GM23248 (cell line): ENCODE results near the gene FAM186B. TPM values are rescaled to one million over a fixed set of nuclear protein-coding genes. Genes with fewer than 3 reads are reported as not detected.
A peak's percentile ranks its signal among the peaks of the same experiment; 100 is the strongest.

Experiments
- DNase-seq: peaks from one replicate; pipeline ENCODE4 v3.0.0-alpha.2; 2015
- H2AFZ ChIP-seq: fragments of 200-600 bp; sonication (generic); 2 replicates; pipeline ENCODE4 v1.6.1; 2016; ENCODE audit warnings: antibody characterized with exemption
- H3F3A ChIP-seq: fragments of 200-600 bp; sonication (generic); 2 replicates; pipeline ENCODE4 v1.6.1; 2016; ENCODE audit warnings: mild to moderate bottlenecking, antibody characterized with exemption, mixed run types; ENCODE audit not compliant: insufficient read depth
- H3K27ac ChIP-seq: fragments of 200-600 bp; sonication (generic); 2 replicates; pipeline ENCODE4 v1.5.1; 2016; ENCODE audit warnings: mild to moderate bottlenecking
- H3K27me3 ChIP-seq: fragments of 200-600 bp; sonication (generic); replicated peaks from 2 replicates; pipeline ENCODE4 v1.6.1; 2016; ENCODE audit warnings: mild to moderate bottlenecking; ENCODE audit not compliant: insufficient read depth
- H3K36me3 ChIP-seq: fragments of 200-600 bp; sonication (generic); 2 replicates; pipeline ENCODE4 v1.6.1; 2016; ENCODE audit warnings: low read depth, mild to moderate bottlenecking
- H3K4me1 ChIP-seq: fragments of 200-600 bp; sonication (generic); 2 replicates; pipeline ENCODE4 v1.6.1; 2016; ENCODE audit warnings: mild to moderate bottlenecking; ENCODE audit not compliant: insufficient read depth
- H3K4me2 ChIP-seq: fragments of 200-600 bp; sonication (generic); one replicate; pipeline ENCODE4 v1.6.1; 2016; ENCODE audit warnings: mild to moderate bottlenecking; ENCODE audit not compliant: unreplicated experiment
- H3K4me3 ChIP-seq: fragments of 200-600 bp; sonication (generic); 2 replicates; pipeline ENCODE4 v1.5.1; 2016; ENCODE audit warnings: mild to moderate bottlenecking
- H3K79me2 ChIP-seq: fragments of 200-600 bp; sonication (generic); 2 replicates; pipeline ENCODE4 v1.6.1; 2016; ENCODE audit warnings: mild to moderate bottlenecking; ENCODE audit not compliant: insufficient read depth
- H3K9ac ChIP-seq: fragments of 200-600 bp; sonication (generic); 2 replicates; pipeline ENCODE4 v1.6.1; 2016; ENCODE audit warnings: mild to moderate bottlenecking
- H3K9me2 ChIP-seq: fragments of 200-600 bp; sonication (generic); 2 replicates; pipeline ENCODE4 v1.6.1; 2016; ENCODE audit warnings: mixed run types, mild to moderate bottlenecking, moderate library complexity; ENCODE audit not compliant: insufficient read depth
- H3K9me3 ChIP-seq: fragments of 200-600 bp; sonication (generic); one replicate; pipeline ENCODE4 v1.6.1; 2017; ENCODE audit warnings: low read depth
- H4K20me1 ChIP-seq: fragments of 200-600 bp; sonication (generic); 2 replicates; pipeline ENCODE4 v1.6.0; 2016; ENCODE audit not compliant: insufficient read depth
- EZH2 ChIP-seq: fragments of 200-600 bp; sonication (generic); IDR thresholded peaks from 2 replicates; pipeline ENCODE4 v1.6.1; 2018; ENCODE audit warnings: antibody characterized with exemption, mild to moderate bottlenecking; ENCODE audit not compliant: insufficient read depth, poor library complexity, severe bottlenecking
- EZH2phosphoT487 ChIP-seq: fragments of 200-600 bp; sonication (generic); IDR thresholded peaks from 2 replicates; pipeline ENCODE4 v1.6.1; 2018; ENCODE audit warnings: antibody characterized with exemption, moderate library complexity, mild to moderate bottlenecking, low read depth; ENCODE audit not compliant: insufficient read depth
- WGBS, 2 experiments: methylation state at CpG; one replicate each; pipeline ENCODE4 v1.1.6; 2015 to 2017; ENCODE audit warnings: low lambda C conversion rate in 2 of 2, low coverage in 1 of 2; ENCODE audit errors: missing lambda C conversion rate in 2 of 2; 5-methylcytosine and 5-hydroxymethylcytosine counted together
- in situ Hi-C: fragments of 300-500 bp; cut with MboI; formaldehyde crosslinking; loops from 2 replicates; pipeline ENCODE4 v1.15.0; 2020
- polyA plus RNA-seq: library from polyadenylated mRNA; unstranded; fragments of >200 nt; fragmentation: Nextera tagmentation; extraction: Ambion mirVana; gene quantifications from 2 replicates; pipeline ENCODE4 v1.2.1, GENCODE V29; 2016
- total RNA-seq: library from RNA; depleted of rRNA; stranded (reverse); fragments of >200 nt; shearing (Covaris generic); gene quantifications from 2 replicates; pipeline ENCODE4 v1.2.3, GENCODE V29; 2014

FAM186B gene
- total and polyA plus RNA-seq, 2 experiments from 2014 or later = 0.22 to 0.38 TPM

GRCh38 chr12:49548822-49549648 lies 56.4 kb downstream of the FAM186B start:
- Histone ChIP-seq H3K36me3 (no peaks in the 10 kb centered on the region), H2AFZ (peak overlapping the region; percentile 63), H3K4me2 (peak overlapping the region; percentile 25), H3K9me3 (no peaks in the 10 kb centered on the region), H3K9me2 (no peaks in the 10 kb centered on the region), H3F3A (no peaks in the 10 kb centered on the region), H3K4me1 (no peaks in the 10 kb centered on the region), H3K4me3 (peak overlapping the region; percentile 46), H3K27me3 (peaks cover 22% of the 10 kb centered on the region), H4K20me1 (no peaks in the 10 kb centered on the region), H3K27ac (no peak overlapping the region), H3K9ac (no peak overlapping the region), H3K79me2 (no peaks in the 10 kb centered on the region)
- in situ Hi-C loops = no loop called here
- TF ChIP-seq EZH2phosphoT487 (no peak), EZH2 (no peak)
- peak; percentile 48 for DNase-seq
- 13 to 15% methylated on average over 60 to 63 of the region's 70 CpGs for WGBS, 2 experiments

DNA sequence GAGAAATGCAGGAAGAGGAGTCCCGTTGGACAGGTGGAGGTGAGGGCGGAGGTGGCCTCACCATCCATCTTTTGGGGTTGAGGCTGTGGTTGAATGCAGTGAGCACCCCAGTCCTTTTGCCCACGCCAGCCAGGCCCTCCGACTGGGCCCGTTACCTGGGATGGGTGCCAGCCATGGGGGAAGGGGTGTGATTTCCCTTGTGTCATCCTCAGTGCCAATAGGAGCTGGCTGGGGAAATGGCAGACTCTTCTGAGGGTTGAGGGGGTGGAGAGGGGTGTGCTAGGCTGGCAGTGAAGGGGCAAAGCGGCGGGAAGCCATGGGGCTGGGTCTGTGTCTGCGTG lies 57.0 kb downstream of the FAM186B start:
- 0 out of 2 replicates have a peak overlapping the region, but pooled peaks have one; percentile 46 for H3K4me3 ChIP-seq
- no peak for TF ChIP-seq EZH2
- TF ChIP-seq EZH2phosphoT487 = no peak
- H3K9me3 ChIP-seq = no peaks in the 10 kb centered on the region
- H3K9ac ChIP-seq = no peak overlapping the region
- H3K27me3 ChIP-seq = peaks cover 22% of the 10 kb centered on the region
- peak overlapping the region; percentile 25 for H3K4me2 ChIP-seq
- no peaks in the 10 kb centered on the region for H4K20me1 ChIP-seq
- no peaks in the 10 kb centered on the region for H3K9me2 ChIP-seq
- H3F3A ChIP-seq = no peaks in the 10 kb centered on the region
- in situ Hi-C loops = no loop called here
- no peak for DNase-seq
- peak overlapping the region; percentile 63 for H2AFZ ChIP-seq
- H3K79me2 ChIP-seq = no peaks in the 10 kb centered on the region
- WGBS, 2 experiments = 33 to 40% methylated on average over 4 to 8 of the region's 8 CpGs
- no peaks in the 10 kb centered on the region for H3K4me1 ChIP-seq
- H3K36me3 ChIP-seq = no peaks in the 10 kb centered on the region
- no peak overlapping the region for H3K27ac ChIP-seq

GRCh38 chr12:49547090-49547690 lies 58.2 kb downstream of the FAM186B start:
- in situ Hi-C loops = no loop called here
- TF ChIP-seq EZH2phosphoT487 (no peak), EZH2 (no peak)
- H3K79me2 ChIP-seq = no peaks in the 10 kb centered on the region

DNA sequence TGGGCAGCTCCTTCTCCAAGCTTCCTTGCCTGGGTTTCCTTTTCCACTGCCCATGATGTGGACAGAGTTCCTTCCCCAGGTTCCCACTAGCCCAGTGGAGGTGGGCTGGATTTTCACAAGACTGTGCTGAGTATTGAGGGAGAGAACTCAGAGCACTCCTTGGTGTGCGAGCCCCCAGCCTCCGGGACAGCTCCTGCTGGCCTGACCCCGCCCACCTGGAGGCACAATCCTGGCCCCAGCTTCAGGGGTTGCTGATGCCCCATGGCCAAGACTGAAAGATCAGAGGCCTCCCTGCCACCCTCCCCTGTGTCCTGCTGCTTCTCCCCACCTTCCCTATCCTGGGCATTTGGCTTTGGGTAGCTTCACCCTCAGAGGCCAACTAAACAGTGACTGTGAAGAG lies 59.0 kb downstream of the FAM186B start:
- Histone ChIP-seq H3K9me3 (no peaks in the 10 kb centered on the region), H3K9ac (no peak overlapping the region), H3K4me3 (no peak overlapping the region), H3K9me2 (no peaks in the 10 kb centered on the region), H3K4me2 (no peak overlapping the region), H2AFZ (no peak overlapping the region), H3K27ac (no peak overlapping the region), H3K4me1 (no peaks in the 10 kb centered on the region), H4K20me1 (no peaks in the 10 kb centered on the region), H3F3A (no peaks in the 10 kb centered on the region), H3K36me3 (no peaks in the 10 kb centered on the region), H3K79me2 (no peaks in the 10 kb centered on the region), H3K27me3 (peaks cover 17% of the 10 kb centered on the region)
- DNase-seq = no peak
- in situ Hi-C loops = no loop called here
- TF ChIP-seq EZH2 = no peak
- TF ChIP-seq EZH2phosphoT487 = no peak
- WGBS, 2 experiments = 26 to 36% methylated on average over 3 of the region's 3 CpGs

More at GRCh38 chr12:49547090-49547690, 58.2 kb downstream of the FAM186B start:
- Histone ChIP-seq H3K4me1 (no peaks in the 10 kb centered on the region), H2AFZ (no peak overlapping the region), H3K4me3 (no peak overlapping the region), H3K9me2 (no peaks in the 10 kb centered on the region), H3K9ac (no peak overlapping the region), H4K20me1 (no peaks in the 10 kb centered on the region), H3F3A (no peaks in the 10 kb centered on the region), H3K4me2 (no peak overlapping the region), H3K36me3 (no peaks in the 10 kb centered on the region), H3K27ac (no peak overlapping the region), H3K9me3 (no peaks in the 10 kb centered on the region), H3K27me3 (peaks cover 22% of the 10 kb centered on the region)
- WGBS, 2 experiments = 57 to 71% methylated on average over 7 of the region's 7 CpGs
- DNase-seq = no peak
